SK-N-SH (cell line): ENCODE measurements around the gene STYXL2. TPM values are rescaled to one million over a fixed set of nuclear protein-coding genes. Genes with fewer than 3 reads are reported as not detected.

Experiments
- CTCF ChIA-PET: fragments of 300-600, 350-600 bp; formaldehyde crosslinking; extraction: SDS; loops from one replicate; lab custom pipeline; 2021; lab: Yijun Ruan, JAX
- POLR2A ChIA-PET: fragments of 350-600 bp; sonication (Branson Sonifier 250); formaldehyde crosslinking; extraction: SDS; loops from one replicate; lab custom pipeline; 2020; ENCODE audit warnings: antibody characterized with exemption, inconsistent platforms; lab: Yijun Ruan, JAX
- DNase-seq: peaks from one replicate; pipeline ENCODE4 v3.0.0; 2012
- H2AFZ ChIP-seq: fragments of 200-600 bp; sonication (generic); 2 replicates; pipeline ENCODE4 v1.8.1; 2016; ENCODE audit warnings: antibody characterized with exemption, mild to moderate bottlenecking, low read depth
- H3F3A ChIP-seq: fragments of 200-600 bp; sonication (generic); replicated peaks from 2 replicates; pipeline ENCODE3; 2016; ENCODE audit warnings: antibody characterized with exemption, mild to moderate bottlenecking; ENCODE audit not compliant: insufficient read depth
- H3K27ac ChIP-seq, 2 experiments: fragments of 200-500 bp in 1 of 2; fragments of 200-600 bp in 1 of 2; sonication (Bioruptor generic) in 1 of 2; sonication (generic), shearing (Covaris generic) in 1 of 2; 2 replicates each; pipeline versions ENCODE4 v1.5.1 to v1.6.1; 2014 to 2016; ENCODE audit warnings: low read depth in 2 of 2, inconsistent platforms in 1 of 2, low read length in 1 of 2, mild to moderate bottlenecking in 1 of 2, mixed read lengths in 1 of 2
- H3K27me3 ChIP-seq: fragments of 200-600 bp; sonication (generic), shearing (Covaris generic); 2 replicates; pipeline ENCODE4 v1.6.1; 2016; ENCODE audit warnings: mixed run types; ENCODE audit not compliant: insufficient read depth
- H3K36me3 ChIP-seq, 2 experiments: fragments of 200-500 bp in 1 of 2; fragments of 200-600 bp in 1 of 2; sonication (Bioruptor generic) in 1 of 2; sonication (generic) in 1 of 2; replicated peaks in 1 of 2; 2 replicates each; pipeline versions ENCODE3 to v1.5.1; 2014 to 2016; ENCODE audit warnings: low read length in 1 of 2, mild to moderate bottlenecking in 1 of 2; ENCODE audit not compliant: insufficient read depth in 2 of 2, control insufficient read depth in 1 of 2
- H3K4me1 ChIP-seq, 2 experiments: fragments of 200-500 bp in 1 of 2; fragments of 200-600 bp in 1 of 2; sonication (Bioruptor generic) in 1 of 2; sonication (generic), shearing (Covaris generic) in 1 of 2; 2 replicates each; pipeline versions ENCODE4 v1.5.1 to v1.6.1; 2014 to 2016; ENCODE audit warnings: low read depth in 1 of 2, low read length in 1 of 2, mixed run types in 1 of 2; ENCODE audit not compliant: insufficient read depth in 2 of 2, control insufficient read depth in 1 of 2
- H3K4me2 ChIP-seq: fragments of 200-600 bp; sonication (generic), shearing (Covaris generic); 2 replicates; pipeline ENCODE4 v1.6.1; 2017; ENCODE audit warnings: mixed run types
- H3K4me3 ChIP-seq, 2 experiments: fragments of 200-500 bp in 1 of 2; fragments of 200-600 bp in 1 of 2; sonication (Bioruptor generic) in 1 of 2; sonication (generic), shearing (Covaris generic) in 1 of 2; 2 replicates each; pipeline versions ENCODE4 v1.5.1 to v1.8.1; 2014 to 2016; ENCODE audit warnings: low read depth in 2 of 2, inconsistent platforms in 1 of 2, low read length in 1 of 2, mild to moderate bottlenecking in 1 of 2, mixed read lengths in 1 of 2, moderate library complexity in 1 of 2
- H3K79me2 ChIP-seq: fragments of 200-600 bp; sonication (generic); 2 replicates; pipeline ENCODE4 v1.8.1; 2017; ENCODE audit warnings: mild to moderate bottlenecking; ENCODE audit not compliant: insufficient read depth
- H3K9ac ChIP-seq: fragments of 200-600 bp; sonication (generic); 2 replicates; pipeline ENCODE4 v1.6.1; 2017; ENCODE audit warnings: mixed run types
- H3K9me2 ChIP-seq: fragments of 200-600 bp; sonication (generic); 2 replicates; pipeline ENCODE4 v1.6.1; 2017; ENCODE audit warnings: mixed run types
- H3K9me3 ChIP-seq: fragments of 200-600 bp; sonication (generic); 2 replicates; pipeline ENCODE4 v1.6.1; 2017; ENCODE audit warnings: mixed run types, mild to moderate bottlenecking, moderate library complexity
- H4K20me1 ChIP-seq: fragments of 200-600 bp; sonication (generic); 2 replicates; pipeline ENCODE4 v1.6.1; 2017; ENCODE audit warnings: mild to moderate bottlenecking, mixed run types; ENCODE audit not compliant: insufficient read depth
- CHD2 ChIP-seq: fragments of 150-350 bp; IDR thresholded peaks from 2 replicates; pipeline ENCODE4 v1.6.1; 2018; ENCODE audit warnings: low read length; ENCODE audit not compliant: partially characterized antibody
- ELF1 ChIP-seq: IDR thresholded peaks from 2 replicates; pipeline ENCODE4 v1.4.0; 2012
- EZH2phosphoT487 ChIP-seq: fragments of 200-600 bp; sonication (generic); IDR thresholded peaks from 2 replicates; pipeline ENCODE4 v1.6.1; 2017; ENCODE audit warnings: low read depth, mixed run types, mild to moderate bottlenecking, antibody characterized with exemption, moderate library complexity, borderline replicate concordance
- FOSL2 ChIP-seq: IDR thresholded peaks from 2 replicates; pipeline ENCODE4 v1.4.0; 2012; ENCODE audit warnings: low read depth, mild to moderate bottlenecking, moderate library complexity, borderline replicate concordance
- FOXJ3 ChIP-seq: sonication (generic); formaldehyde crosslinking; IDR thresholded peaks from 2 replicates; pipeline ENCODE4 v1.5.1; 2020; ENCODE audit warnings: mild to moderate bottlenecking, missing genetic modification reagents
- FOXM1 ChIP-seq: IDR thresholded peaks from 2 replicates; pipeline ENCODE4 v1.4.0; 2012; ENCODE audit warnings: low read depth, mild to moderate bottlenecking
- GABPA ChIP-seq: IDR thresholded peaks from 2 replicates; pipeline ENCODE4 v1.4.0; 2012; ENCODE audit warnings: low read depth, mild to moderate bottlenecking
- GATA2 ChIP-seq: sonication (generic); formaldehyde crosslinking; IDR thresholded peaks from 2 replicates; pipeline ENCODE4 v1.5.0; 2020; ENCODE audit warnings: mild to moderate bottlenecking, missing genetic modification reagents
- JUND ChIP-seq: IDR thresholded peaks from 2 replicates; pipeline ENCODE4 v1.4.0; 2012
- NFIC ChIP-seq: IDR thresholded peaks from 2 replicates; pipeline ENCODE4 v1.4.0; 2012; ENCODE audit warnings: borderline replicate concordance
- NRF1 ChIP-seq: IDR thresholded peaks from 2 replicates; pipeline ENCODE4 v1.6.1; 2012; ENCODE audit warnings: low read depth, mild to moderate bottlenecking, low read length
- RAD21 ChIP-seq: IDR thresholded peaks from 2 replicates; pipeline ENCODE4 v1.6.1; 2012; ENCODE audit warnings: mild to moderate bottlenecking, low read length
- RCOR1 ChIP-seq: fragments of 150-350 bp; IDR thresholded peaks from 2 replicates; pipeline ENCODE4 v1.6.1; 2017; ENCODE audit warnings: antibody characterized with exemption, low read length
- RFX5 ChIP-seq: IDR thresholded peaks from 2 replicates; pipeline ENCODE4 v1.6.1; 2012; ENCODE audit warnings: mild to moderate bottlenecking, improper control_type of control experiment, low read length
- RXRA ChIP-seq: IDR thresholded peaks from 2 replicates; pipeline ENCODE4 v1.4.0; 2012; ENCODE audit warnings: low read depth, mild to moderate bottlenecking, borderline replicate concordance
- SIN3A ChIP-seq: IDR thresholded peaks from 2 replicates; pipeline ENCODE4 v1.6.1; 2012; ENCODE audit warnings: low read depth, mild to moderate bottlenecking, low read length, moderate library complexity, borderline replicate concordance
- TAF1 ChIP-seq: IDR thresholded peaks from 2 replicates; pipeline ENCODE4 v1.6.1; 2012; ENCODE audit warnings: low read depth, mild to moderate bottlenecking, low read length, moderate library complexity, borderline replicate concordance
- YY1 ChIP-seq: IDR thresholded peaks from 2 replicates; pipeline ENCODE4 v1.4.0; 2012; ENCODE audit warnings: low read depth, mild to moderate bottlenecking
- WGBS: methylation state at CpG from one replicate; pipeline ENCODE4 v1.1.6; 2017; ENCODE audit warnings: low lambda C conversion rate; 5-methylcytosine and 5-hydroxymethylcytosine counted together
- polyA plus RNA-seq, 3 experiments: library from polyadenylated mRNA; depleted of rRNA; stranded (reverse); fragments of >200 nt; gene quantifications; 2 replicates each; pipeline ENCODE4 v1.2.3, GENCODE V29; 2012
- TF ChIP-seq, protein P1 (sequence below): fragments of 150-350 bp; IDR thresholded peaks from 2 replicates; pipeline ENCODE4 v1.6.1; 2016; ENCODE audit warnings: mild to moderate bottlenecking, low read depth, low read length
- TF ChIP-seq, protein P2 (sequence below): IDR thresholded peaks from 2 replicates; pipeline ENCODE4 v1.4.0; 2012; ENCODE audit warnings: low read depth, borderline replicate concordance
- TF ChIP-seq, protein P3 (sequence below): IDR thresholded peaks from 2 replicates; pipeline ENCODE4 v1.4.0; 2012; ENCODE audit warnings: low read depth, borderline replicate concordance
- TF ChIP-seq, protein P4 (sequence below): IDR thresholded peaks from 2 replicates; pipeline ENCODE4 v1.4.0; 2012; ENCODE audit warnings: low read depth

Gene STYXL2
- polyA plus RNA-seq, 1 of the 3 experiments (the other 2 are of a cell fraction) = not detected

DNA sequence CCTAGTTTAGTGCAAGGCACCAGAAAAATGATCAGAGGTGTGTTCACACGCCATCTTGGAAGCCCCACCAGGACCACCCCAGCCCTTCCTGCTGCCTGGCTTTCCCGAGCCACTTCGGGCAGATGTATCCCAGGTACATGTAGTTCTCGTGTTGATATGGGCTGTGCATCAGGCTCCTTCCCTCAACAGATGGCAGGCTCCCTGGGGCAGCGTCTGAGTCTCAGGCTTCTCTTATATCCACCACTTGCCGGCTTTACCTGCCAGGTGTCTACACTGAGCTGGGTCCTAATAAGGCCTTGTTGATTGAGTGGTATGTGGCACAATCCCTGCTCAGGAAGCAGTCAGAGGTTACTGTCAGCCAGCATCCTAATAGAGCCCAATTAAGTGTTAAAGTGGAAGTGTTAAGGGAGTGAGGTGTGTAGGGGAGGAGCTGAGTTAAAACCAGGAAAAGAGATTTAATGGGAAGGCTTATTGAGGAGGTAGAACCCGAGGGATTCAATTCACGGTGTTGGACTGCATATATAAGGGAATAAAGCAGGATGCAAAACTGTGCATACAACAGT lies 12.2 kb upstream of the STYXL2 start:
- no peaks in the 10 kb centered on the region for H3F3A ChIP-seq
- H3K27ac ChIP-seq = no peak overlapping the region
- no peaks in the 10 kb centered on the region; the same call in 1 of the 2 replicates for H3K27me3 ChIP-seq
- no peak overlapping the region for H3K4me2 ChIP-seq
- H2AFZ ChIP-seq = no peak overlapping the region
- no peaks in the 10 kb centered on the region for H3K36me3 ChIP-seq
- H4K20me1 ChIP-seq = no peaks in the 10 kb centered on the region
- TF ChIP-seq NFIC (no peak), FOSL2 (no peak), FOXM1 (no peak), GABPA (no peak), YY1 (no peak), TAF1 (no peak), JUND (no peak), RXRA (no peak), RAD21 (no peak), FOXJ3 (CRISPR knock-in tag) (no peak), RFX5 (no peak), ELF1 (no peak), NRF1 (no peak), SIN3A (no peak), GATA2 (no peak)
- TF ChIP-seq, protein P1, sequence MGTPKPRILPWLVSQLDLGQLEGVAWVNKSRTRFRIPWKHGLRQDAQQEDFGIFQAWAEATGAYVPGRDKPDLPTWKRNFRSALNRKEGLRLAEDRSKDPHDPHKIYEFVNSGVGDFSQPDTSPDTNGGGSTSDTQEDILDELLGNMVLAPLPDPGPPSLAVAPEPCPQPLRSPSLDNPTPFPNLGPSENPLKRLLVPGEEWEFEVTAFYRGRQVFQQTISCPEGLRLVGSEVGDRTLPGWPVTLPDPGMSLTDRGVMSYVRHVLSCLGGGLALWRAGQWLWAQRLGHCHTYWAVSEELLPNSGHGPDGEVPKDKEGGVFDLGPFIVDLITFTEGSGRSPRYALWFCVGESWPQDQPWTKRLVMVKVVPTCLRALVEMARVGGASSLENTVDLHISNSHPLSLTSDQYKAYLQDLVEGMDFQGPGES = no peak
- TF ChIP-seq, protein P2, sequence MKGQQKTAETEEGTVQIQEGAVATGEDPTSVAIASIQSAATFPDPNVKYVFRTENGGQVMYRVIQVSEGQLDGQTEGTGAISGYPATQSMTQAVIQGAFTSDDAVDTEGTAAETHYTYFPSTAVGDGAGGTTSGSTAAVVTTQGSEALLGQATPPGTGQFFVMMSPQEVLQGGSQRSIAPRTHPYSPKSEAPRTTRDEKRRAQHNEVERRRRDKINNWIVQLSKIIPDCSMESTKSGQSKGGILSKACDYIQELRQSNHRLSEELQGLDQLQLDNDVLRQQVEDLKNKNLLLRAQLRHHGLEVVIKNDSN = no peak
- ChIA-PET CTCF (no interaction called here), POLR2A (no interaction called here)
- H3K9ac ChIP-seq = no peak overlapping the region
- WGBS = 33% methylated on average over 7 of the region's 8 CpGs
- H3K9me2 ChIP-seq = no peaks in the 10 kb centered on the region
- H3K79me2 ChIP-seq = no peaks in the 10 kb centered on the region
- no peak overlapping the region for H3K4me3 ChIP-seq
- peaks cover 0 to 11% of the 10 kb centered on the region in 2 experiments; a peak in 1 of 4 replicates for H3K4me1 ChIP-seq
- DNase-seq = no peak
- no peaks in the 10 kb centered on the region for H3K9me3 ChIP-seq

DNA sequence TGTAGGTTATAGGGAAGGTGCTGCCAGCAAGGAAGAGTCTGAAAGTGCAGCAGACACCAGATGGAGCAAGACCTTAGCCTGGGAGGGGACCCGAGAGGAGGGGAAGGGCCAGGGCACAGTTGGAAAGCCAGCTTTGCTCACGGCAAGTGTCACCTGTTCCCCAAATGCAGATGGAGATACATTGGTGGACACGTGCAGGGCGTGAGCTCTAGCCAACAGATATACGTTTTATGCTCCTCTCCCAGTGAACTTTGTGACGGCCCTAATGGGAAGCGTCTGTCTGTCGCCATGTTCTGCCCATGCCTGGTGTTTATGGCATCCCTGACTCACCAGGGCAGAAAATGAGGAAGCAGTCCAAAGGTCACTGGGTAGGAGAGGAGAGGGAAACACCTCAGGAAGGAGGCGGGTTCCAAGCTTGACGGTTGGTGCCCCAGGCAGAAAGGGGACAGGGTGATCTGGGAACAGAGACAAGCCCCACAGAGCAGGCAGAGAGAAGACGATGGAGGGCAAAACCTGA lies 11.3 kb upstream of the STYXL2 start:
- Histone ChIP-seq H3K9me2 (no peaks in the 10 kb centered on the region), H3K27me3 (no peaks in the 10 kb centered on the region; the same call in 1 of the 2 replicates), H3K4me2 (no peak overlapping the region), H3K27ac (no peak overlapping the region), H3F3A (no peaks in the 10 kb centered on the region), H3K4me3 (no peak overlapping the region), H3K4me1 (peaks cover 0 to 11% of the 10 kb centered on the region in 2 experiments; a peak in 1 of 4 replicates), H2AFZ (no peak overlapping the region), H3K9ac (no peak overlapping the region), H3K79me2 (no peaks in the 10 kb centered on the region), H4K20me1 (no peaks in the 10 kb centered on the region), H3K9me3 (no peaks in the 10 kb centered on the region), H3K36me3 (no peaks in the 10 kb centered on the region)
- CTCF ChIA-PET = interaction anchor here (1.1 to 2.0 kb wide), 5 partner anchors 8 to 457 kb away, joined by 3 to 7 read pairs (median 5); no protein-coding TSS in a partner anchor
- POLR2A ChIA-PET = no interaction called here
- WGBS = 44% methylated on average over 11 of the region's 11 CpGs
- DNase-seq = no peak
- no peak for TF ChIP-seq RFX5
- TF ChIP-seq RCOR1 = no peak
- no peak for TF ChIP-seq RAD21
- no peak for TF ChIP-seq RXRA
- TF ChIP-seq EZH2phosphoT487 = no peak
- TF ChIP-seq CHD2 = no peak
- TF ChIP-seq, protein P3, sequence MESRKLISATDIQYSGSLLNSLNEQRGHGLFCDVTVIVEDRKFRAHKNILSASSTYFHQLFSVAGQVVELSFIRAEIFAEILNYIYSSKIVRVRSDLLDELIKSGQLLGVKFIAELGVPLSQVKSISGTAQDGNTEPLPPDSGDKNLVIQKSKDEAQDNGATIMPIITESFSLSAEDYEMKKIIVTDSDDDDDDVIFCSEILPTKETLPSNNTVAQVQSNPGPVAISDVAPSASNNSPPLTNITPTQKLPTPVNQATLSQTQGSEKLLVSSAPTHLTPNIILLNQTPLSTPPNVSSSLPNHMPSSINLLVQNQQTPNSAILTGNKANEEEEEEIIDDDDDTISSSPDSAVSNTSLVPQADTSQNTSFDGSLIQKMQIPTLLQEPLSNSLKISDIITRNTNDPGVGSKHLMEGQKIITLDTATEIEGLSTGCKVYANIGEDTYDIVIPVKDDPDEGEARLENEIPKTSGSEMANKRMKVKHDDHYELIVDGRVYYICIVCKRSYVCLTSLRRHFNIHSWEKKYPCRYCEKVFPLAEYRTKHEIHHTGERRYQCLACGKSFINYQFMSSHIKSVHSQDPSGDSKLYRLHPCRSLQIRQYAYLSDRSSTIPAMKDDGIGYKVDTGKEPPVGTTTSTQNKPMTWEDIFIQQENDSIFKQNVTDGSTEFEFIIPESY = no peak
- TF ChIP-seq, protein P4, sequence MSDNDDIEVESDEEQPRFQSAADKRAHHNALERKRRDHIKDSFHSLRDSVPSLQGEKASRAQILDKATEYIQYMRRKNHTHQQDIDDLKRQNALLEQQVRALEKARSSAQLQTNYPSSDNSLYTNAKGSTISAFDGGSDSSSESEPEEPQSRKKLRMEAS = no peak
